ENCODE measurements around the gene TLCD3A. TPM values are rescaled to one million over a fixed set of nuclear protein-coding genes. Genes with fewer than 3 reads are reported as not detected.
"Not testable (repeated sequence)": the region's sequence is repeated elsewhere in the genome, so short reads cannot be mapped to it uniquely, and the experiment has no call there.

The TLCD3A gene
- polyA plus RNA-seq (2012; ENCODE audit: insufficient read depth, insufficient read length) = 16.2 TPM

DNA sequence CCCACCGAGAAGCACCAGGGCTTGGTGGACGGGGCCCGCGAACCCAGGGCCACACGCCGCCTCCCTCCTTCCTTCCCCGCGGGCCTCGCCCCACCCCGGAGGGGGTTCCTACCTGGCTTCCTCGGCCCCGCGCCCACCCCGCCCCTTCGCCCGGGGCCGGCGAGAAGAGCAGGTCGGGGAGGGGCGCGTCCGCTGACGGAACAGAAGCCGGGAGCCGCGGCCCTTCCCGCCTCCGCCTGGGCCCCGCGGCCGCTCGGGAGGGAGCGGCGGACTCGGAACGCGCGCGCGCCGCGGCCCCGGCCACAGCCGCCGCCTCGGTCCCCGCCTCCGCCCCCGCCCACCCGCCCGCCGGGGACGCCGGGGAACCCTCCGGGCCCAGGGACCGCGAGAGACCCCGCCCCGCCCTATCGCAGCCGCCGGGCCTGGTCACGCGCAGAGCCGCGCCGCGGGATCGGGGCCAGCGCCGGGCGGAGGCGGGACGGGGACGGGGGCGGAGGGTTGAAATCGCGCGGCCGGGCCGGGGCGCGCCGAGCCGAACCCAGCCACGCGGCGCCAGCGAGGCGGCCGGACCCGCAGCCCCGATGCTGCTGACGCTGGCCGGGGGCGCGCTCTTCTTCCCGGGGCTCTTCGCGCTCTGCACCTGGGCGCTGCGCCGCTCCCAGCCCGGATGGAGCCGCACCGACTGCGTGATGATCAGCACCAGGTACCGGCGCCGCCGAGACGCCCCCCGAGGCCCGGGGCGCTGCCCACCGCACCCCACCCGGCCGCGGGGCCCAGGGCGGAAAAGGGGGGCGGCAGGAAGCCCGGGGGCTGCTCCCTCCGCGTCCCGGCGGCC is at the start of gene TLCD3A:
Gene TLCD3A (plus strand): TSS at position 530 of the 835 bp plus-strand sequence. CDS start 52 bp downstream, at position 582.
- DNase-seq (ENCODE audit: low read depth, low spot score) = no peak
- H3K4me3 ChIP-seq (ENCODE audit: low read length) = peak within 1 kb of the TSS; percentile 64

DNA sequence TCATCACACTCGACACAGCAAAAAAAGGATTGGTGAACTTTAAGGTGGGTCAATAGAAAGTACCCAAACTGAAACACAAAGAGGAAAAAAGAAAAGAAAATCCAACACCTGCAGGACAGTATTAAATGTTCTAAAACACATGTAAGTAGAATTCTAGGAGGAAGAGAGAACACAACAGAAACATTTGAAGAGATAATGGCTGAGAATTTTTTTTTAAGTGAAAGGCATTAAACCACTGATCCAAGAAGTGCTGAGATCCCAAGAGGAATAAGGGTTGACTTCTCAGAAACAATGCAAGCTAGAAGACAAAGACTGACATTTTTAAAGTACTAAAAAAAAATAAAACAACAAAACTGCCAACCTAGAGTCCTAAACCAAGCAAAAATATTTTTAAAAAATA is 49.4 kb upstream of the TLCD3A start:
- no peak for DNase-seq (ENCODE audit: low read depth, low spot score)
- no peak overlapping the region for H3K4me3 ChIP-seq (ENCODE audit: low read length)

- no peak overlapping the region for H3K4me3 ChIP-seq (ENCODE audit: low read length)
Measured at GRCh38 chr17:683499-684254, 48.7 kb upstream of the TLCD3A start.

GRCh38 chr17:685006-685405 is 47.4 kb upstream of the TLCD3A start:
- no peak overlapping the region for H3K4me3 ChIP-seq (ENCODE audit: low read length)
- DNase-seq (ENCODE audit: low read depth, low spot score) = no peak

More at GRCh38 chr17:683499-684254, 48.7 kb upstream of the TLCD3A start:
- no peak for DNase-seq (ENCODE audit: low read depth, low spot score)

GRCh38 chr17:688100-688989 is 44.1 kb upstream of the TLCD3A start:
- peak; percentile 39 for DNase-seq (ENCODE audit: low read depth, low spot score)
- H3K4me3 ChIP-seq (ENCODE audit: low read length) = no peak overlapping the region

DNA sequence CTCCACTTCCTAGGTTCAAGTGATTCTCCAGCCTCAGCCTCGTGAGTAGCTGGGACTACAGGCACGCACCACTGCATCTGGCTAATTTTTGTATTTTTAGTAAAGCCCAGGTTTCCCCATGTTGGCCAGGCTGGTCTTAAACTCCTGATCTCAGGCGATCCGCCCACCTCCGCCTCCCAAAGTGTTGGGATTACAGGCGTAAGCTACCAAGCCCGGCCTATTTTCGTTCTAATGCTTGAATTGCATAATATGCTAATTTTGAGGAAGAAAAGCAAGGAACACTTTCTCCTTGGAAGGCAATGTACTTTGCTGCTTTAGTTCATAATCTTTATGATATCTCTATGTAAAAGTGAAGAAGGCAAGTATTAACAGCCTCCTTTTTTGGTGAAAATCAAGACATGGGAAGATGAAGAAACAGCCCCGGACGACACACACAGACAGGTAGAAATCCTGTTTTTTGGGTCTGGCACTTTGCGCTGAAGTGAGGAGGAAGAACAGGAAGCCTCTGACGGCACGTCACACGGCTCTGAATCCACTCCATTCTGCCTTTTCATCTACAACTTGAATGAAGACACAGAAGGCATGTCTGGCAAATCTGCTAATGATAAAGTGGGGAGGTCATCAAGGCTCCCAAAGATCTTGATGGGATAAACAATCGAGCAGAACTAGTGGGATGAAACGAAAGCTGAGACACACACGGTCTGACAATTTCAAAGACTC is 42.7 kb upstream of the TLCD3A start:
- H3K4me3 ChIP-seq (ENCODE audit: low read length) = no peak overlapping the region
- DNase-seq (ENCODE audit: low read depth, low spot score) = no peak

- H3K4me3 ChIP-seq (ENCODE audit: low read length) = no peak overlapping the region
- no peak for DNase-seq (ENCODE audit: low read depth, low spot score)
Measured at GRCh38 chr17:690361-690760, 42.0 kb upstream of the TLCD3A start.

- no peak overlapping the region for H3K4me3 ChIP-seq (ENCODE audit: low read length)
- no peak for DNase-seq (ENCODE audit: low read depth, low spot score)
Measured at GRCh38 chr17:691423-691822, 41.0 kb upstream of the TLCD3A start.

DNA sequence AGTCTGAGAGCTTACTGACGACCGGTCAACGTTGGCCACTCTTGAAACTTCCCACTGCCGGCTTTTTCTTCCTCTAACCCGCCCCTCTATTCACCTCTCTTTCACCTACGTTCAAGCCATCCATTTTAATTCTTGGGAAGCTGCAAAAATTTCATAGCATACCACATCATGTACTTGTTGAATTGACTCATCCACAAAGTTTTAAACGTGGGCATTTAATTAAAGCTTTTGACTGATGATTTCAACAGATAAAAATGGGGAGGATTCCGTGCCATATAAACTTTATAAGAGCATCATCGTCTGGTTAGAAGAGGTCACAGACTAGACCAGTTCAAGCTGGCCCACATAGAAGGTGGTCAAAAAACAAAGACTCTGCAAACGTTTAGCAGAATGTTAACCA is 40.3 kb upstream of the TLCD3A start:
- DNase-seq (ENCODE audit: low read depth, low spot score) = no peak
- H3K4me3 ChIP-seq (ENCODE audit: low read length) = no peak overlapping the region

DNA sequence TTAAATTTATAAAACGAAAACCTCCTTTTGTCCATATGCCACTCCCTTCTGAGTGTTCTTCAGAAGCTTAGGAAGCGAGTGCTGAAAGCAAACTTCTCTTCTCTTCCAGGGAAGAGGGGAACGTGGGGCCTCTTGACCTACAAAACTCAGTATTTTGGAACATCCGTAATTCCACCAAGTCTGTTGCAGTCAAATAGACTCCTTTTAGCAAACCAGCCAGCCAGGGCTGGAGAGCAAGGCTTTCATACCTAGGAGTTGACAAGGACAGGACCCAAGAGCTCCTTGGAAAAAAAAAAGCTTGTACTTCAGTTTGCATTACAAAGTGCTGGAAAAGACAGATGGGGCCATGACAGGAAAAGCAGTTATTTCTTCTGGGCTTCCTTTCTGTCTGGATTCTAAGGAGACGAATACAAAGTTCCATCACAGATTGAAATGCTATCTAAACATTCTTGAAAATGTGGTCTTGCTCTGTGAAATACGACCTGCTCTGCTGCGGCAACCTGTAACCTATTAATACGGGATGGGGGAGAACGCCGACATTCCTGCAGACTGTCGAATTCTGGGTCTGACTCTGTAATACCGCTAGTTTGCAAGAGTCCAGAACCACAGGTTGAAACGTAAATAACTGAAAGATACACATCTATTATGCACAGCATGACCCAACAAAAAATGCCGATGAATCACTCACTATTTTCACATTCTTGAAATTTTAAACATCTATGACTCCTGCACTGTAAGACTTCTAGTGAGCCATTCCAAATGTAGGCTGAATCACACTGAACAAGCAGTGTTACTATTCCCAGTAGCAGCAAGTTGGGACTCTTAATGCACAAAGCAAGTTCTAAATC is 38.4 kb upstream of the TLCD3A start:
- no peak overlapping the region for H3K4me3 ChIP-seq (ENCODE audit: low read length)
- no peak for DNase-seq (ENCODE audit: low read depth, low spot score)

DNA sequence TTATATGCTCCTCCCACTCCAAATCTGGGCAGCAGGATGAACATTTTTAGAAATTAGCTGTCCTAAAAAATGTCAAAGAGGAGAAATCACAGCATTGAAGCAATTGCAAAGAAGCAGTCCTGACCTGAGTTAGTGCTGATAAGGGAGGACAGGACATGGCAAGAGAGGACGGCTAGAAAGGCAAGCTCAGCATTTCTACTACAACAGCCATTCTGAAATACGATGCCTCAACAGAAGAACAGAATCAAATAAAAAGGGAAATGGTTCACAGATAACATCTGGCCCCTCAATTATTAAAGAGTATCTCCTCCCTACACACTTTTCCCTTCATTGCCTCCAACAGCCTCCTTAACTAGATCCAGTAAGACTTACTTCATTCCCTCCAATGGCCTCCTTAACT is 36.0 kb upstream of the TLCD3A start:
- DNase-seq (ENCODE audit: low read depth, low spot score) = no peak
- H3K4me3 ChIP-seq (ENCODE audit: low read length) = no peak overlapping the region

- no peak for DNase-seq (ENCODE audit: low read depth, low spot score)
- no peak overlapping the region for H3K4me3 ChIP-seq (ENCODE audit: low read length)
Measured at GRCh38 chr17:697682-698081, 34.7 kb upstream of the TLCD3A start.

GRCh38 chr17:698096-698495 is 34.3 kb upstream of the TLCD3A start:
- H3K4me3 ChIP-seq (ENCODE audit: low read length); DNase-seq (ENCODE audit: low read depth, low spot score): not testable (repeated sequence)

- H3K4me3 ChIP-seq (ENCODE audit: low read length) = no peak overlapping the region
- no peak for DNase-seq (ENCODE audit: low read depth, low spot score)
Measured at GRCh38 chr17:699345-699744, 33.1 kb upstream of the TLCD3A start.

DNA sequence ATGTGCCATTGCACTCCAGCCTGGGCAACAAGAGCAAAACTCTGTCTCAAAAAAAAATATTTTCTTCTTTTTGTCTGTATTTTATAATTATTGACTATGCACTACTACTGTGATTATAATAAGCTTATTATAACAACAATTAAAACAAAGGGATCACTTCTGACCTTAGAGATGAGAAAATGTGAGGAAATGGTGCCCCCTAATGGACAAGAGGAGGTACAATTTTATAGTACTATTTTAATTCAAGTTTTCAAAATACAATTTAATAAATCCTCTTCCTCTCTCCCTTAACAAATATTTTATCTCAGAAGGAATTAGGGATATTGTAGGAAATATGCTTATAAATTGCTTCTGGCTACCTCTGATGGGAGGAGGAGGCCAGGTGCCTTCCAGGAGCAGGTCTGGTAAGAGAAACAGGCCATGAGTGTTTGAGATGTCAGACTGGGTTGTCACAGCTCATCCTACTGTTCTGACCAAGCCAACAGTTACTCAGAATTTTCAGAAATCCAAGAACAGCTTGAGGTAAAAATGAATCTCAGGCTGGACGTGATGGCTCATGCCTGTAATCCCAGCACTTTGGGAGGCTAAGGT is 31.8 kb upstream of the TLCD3A start:
- peak; percentile 19 for DNase-seq (ENCODE audit: low read depth, low spot score)
- H3K4me3 ChIP-seq (ENCODE audit: low read length) = no peak overlapping the region

GRCh38 chr17:703081-703875 is 29.1 kb upstream of the TLCD3A start:
- no peak for DNase-seq (ENCODE audit: low read depth, low spot score)
- no peak overlapping the region for H3K4me3 ChIP-seq (ENCODE audit: low read length)
